Measurements from ENCODE around the gene CARD11. TPM values are rescaled to one million over a fixed set of nuclear protein-coding genes. Genes with fewer than 3 reads are reported as not detected.

Gene CARD11
- total RNA-seq, 2 donors from 2014 or later: 0.87 to 2.4 TPM

DNA sequence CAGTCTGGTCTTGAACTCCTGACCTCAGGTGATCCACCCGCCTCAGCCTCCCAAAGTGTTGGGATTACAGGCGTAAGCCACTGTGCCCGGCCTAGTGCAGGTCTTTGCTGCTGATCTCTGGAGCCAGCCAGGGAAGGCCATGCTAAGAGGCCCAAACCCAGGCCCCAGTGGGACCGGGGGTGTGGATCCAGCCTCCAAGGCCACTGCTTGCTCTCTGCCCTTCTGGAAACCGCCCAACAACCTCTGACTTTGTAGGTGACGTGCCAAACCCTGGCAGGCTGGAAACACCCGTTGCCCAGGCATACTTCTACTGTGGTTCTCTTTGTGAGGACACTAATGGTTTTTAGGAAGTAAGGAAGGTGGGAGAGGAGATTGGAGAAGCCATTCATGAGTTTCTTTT lies 116.1 kb downstream of the CARD11 start:
- Histone ChIP-seq H3K27ac (no peak overlapping the region), H3K27me3 (replicated peaks; ENCODE audit: insufficient read depth) (no peaks in the 10 kb centered on the region), H3K4me1 (replicated peaks) (no peaks in the 10 kb centered on the region), H3K9me3 (no peaks in the 10 kb centered on the region), H3K4me3 (no peak overlapping the region), H3K36me3 (no peaks in the 10 kb centered on the region)
- WGBS: 90% methylated on average over 7 of the region's 7 CpGs
- TF ChIP-seq POLR2AphosphoS5 (IDR thresholded peaks at IDR 0.05) (no peak), POLR2A (IDR thresholded peaks at IDR 0.05) (no peak)
- TF ChIP-seq, protein P1, sequence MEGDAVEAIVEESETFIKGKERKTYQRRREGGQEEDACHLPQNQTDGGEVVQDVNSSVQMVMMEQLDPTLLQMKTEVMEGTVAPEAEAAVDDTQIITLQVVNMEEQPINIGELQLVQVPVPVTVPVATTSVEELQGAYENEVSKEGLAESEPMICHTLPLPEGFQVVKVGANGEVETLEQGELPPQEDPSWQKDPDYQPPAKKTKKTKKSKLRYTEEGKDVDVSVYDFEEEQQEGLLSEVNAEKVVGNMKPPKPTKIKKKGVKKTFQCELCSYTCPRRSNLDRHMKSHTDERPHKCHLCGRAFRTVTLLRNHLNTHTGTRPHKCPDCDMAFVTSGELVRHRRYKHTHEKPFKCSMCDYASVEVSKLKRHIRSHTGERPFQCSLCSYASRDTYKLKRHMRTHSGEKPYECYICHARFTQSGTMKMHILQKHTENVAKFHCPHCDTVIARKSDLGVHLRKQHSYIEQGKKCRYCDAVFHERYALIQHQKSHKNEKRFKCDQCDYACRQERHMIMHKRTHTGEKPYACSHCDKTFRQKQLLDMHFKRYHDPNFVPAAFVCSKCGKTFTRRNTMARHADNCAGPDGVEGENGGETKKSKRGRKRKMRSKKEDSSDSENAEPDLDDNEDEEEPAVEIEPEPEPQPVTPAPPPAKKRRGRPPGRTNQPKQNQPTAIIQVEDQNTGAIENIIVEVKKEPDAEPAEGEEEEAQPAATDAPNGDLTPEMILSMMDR (IDR thresholded peaks at IDR 0.05): no peak
- intact Hi-C loops (cut with DNase I): no loop called here
- no peak for DNase-seq (ENCODE audit: low spot score)

DNA sequence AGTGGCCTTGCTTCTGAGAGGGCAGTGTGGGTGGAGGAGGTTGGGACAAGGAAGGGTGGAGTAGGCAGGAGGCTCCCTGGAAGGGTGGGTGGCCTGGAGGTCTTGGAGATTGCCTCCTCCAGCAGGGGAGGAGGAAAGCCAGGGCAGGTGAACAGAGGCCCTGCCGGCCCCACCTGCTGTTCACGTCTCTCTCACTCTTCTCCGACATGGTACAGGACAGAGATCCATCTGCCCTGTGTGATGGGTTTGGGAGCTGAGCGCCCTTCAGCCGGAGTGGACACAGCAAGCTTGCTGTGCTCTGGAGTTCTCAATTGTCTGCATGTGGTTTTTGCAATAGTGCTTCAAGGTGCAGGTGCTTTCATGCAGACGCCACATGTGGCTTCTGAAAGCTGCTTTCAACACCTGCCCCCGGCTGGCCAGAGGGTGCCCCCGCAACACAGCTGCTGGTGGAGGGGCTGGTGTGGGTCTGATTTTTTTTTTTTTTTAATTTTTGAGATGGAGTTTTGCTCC lies 116.7 kb downstream of the CARD11 start:
- no peak for DNase-seq (ENCODE audit: low spot score)
- Histone ChIP-seq H3K9me3 (no peaks in the 10 kb centered on the region), H3K36me3 (no peaks in the 10 kb centered on the region), H3K27ac (no peak overlapping the region), H3K4me3 (no peak overlapping the region), H3K4me1 (replicated peaks) (no peaks in the 10 kb centered on the region), H3K27me3 (replicated peaks; ENCODE audit: insufficient read depth) (no peaks in the 10 kb centered on the region)
- intact Hi-C loops (cut with DNase I): no loop called here
- no peak for TF ChIP-seq POLR2AphosphoS5 (IDR thresholded peaks at IDR 0.05)
- TF ChIP-seq, protein P1 (IDR thresholded peaks at IDR 0.05): no peak
- 90% methylated on average over 8 of the region's 8 CpGs for WGBS

DNA sequence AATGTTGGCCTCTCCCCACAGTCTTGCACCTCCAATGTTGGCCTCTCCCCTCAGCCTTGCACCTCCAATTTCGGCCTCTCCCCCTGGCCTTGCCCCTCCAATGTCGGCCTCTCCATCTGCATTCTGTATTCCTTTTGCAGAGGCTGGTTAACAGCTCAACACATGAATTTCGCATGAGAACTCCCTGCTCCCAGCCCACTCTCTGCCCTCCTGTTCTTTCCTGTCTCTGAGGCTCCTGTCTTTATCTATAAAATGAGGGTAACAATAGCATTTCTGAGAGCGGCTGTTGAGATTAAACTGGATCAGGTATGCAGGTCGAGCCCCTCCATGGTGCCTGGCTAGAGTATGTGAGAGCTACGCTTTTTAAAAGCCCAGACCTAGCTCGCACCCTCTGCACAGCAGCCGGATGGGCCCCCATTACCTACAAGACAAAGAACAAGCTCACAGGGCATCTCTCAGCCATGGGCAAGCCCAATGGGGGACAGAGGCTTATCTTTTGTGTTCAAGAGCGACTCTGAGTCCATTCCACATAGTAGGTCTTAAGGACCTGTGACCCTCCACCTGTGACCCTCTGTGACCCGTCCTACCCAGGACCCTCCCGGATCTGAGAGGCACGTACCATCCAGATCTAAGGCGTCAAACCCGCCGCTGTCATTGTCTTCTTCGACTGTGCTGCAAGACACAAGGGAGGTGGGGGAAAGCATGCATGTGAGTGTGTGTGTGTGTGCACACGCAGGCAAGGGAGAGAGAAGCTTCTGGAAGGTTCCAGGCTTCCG lies 117.4 kb downstream of the CARD11 start:
- H3K27me3 ChIP-seq (replicated peaks; ENCODE audit: insufficient read depth): no peaks in the 10 kb centered on the region
- H3K27ac ChIP-seq: no peak overlapping the region
- no peaks in the 10 kb centered on the region for H3K4me1 ChIP-seq (replicated peaks)
- intact Hi-C loops (cut with DNase I): no loop called here
- no peak for DNase-seq (ENCODE audit: low spot score)
- TF ChIP-seq POLR2AphosphoS5 (IDR thresholded peaks at IDR 0.05) (no peak), POLR2A (IDR thresholded peaks at IDR 0.05) (no peak)
- TF ChIP-seq, protein P1 (IDR thresholded peaks at IDR 0.05): no peak
- H3K36me3 ChIP-seq: no peaks in the 10 kb centered on the region
- H3K4me3 ChIP-seq: no peak overlapping the region
- WGBS: 88% methylated on average over 18 of the region's 18 CpGs
- H3K9me3 ChIP-seq: no peaks in the 10 kb centered on the region

DNA sequence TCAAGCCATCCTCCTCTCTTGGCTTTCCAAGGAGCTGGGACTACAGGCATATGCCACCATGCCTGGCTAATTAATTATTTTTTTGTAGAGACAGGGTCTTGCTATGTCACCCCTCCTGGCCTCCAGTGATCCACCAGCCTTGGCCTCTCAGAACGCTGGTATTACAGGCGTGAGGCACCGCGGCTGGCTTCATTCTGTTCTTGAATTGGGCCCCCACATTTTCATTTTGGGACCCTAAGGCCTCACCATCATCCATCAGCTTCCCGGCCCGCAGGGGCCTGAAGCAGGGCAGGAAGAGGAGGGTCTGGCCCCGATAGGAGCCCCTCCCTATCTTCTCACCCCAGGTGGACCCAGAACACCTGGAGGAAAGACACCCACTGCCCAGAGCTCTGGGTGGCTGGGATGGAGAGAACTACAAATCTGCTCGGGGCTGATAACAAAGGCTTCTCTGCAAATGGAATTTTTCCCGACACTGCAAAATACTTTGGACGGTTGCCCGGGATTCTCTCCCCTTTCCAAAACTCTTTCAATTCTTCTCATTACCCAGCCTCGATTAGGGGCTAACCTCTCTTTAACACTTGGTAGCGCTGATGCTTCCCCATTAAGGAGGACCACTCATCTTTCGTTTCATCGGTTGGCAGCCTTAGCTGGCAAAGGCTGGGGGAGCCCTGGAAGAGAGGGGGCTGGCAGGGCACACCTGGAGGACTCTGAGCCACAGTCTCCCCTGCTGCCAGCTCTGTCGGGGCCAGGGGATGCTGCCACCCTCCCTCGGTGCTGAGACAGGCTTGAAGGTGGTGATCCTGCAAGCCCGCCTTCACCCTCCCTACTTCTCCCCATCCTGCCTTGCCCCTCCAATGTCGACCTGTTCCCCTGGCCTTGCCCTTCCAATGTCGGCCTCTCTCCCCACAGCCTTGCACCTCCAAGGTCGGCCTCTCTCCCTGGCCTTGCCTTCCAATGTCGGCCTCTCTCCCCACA lies 118.5 kb downstream of the CARD11 start:
- no peaks in the 10 kb centered on the region for H3K4me1 ChIP-seq (replicated peaks)
- intact Hi-C loops (cut with DNase I): no loop called here
- no peak overlapping the region for H3K4me3 ChIP-seq
- no peak for DNase-seq (ENCODE audit: low spot score)
- WGBS: 60% methylated on average over 22 of the region's 22 CpGs
- H3K36me3 ChIP-seq: no peaks in the 10 kb centered on the region
- H3K27ac ChIP-seq: no peak overlapping the region
- no peak for TF ChIP-seq POLR2A (IDR thresholded peaks at IDR 0.05)
- TF ChIP-seq, protein P1 (IDR thresholded peaks at IDR 0.05): no peak
- TF ChIP-seq POLR2AphosphoS5 (IDR thresholded peaks at IDR 0.05): no peak
- no peaks in the 10 kb centered on the region for H3K9me3 ChIP-seq
- H3K27me3 ChIP-seq (replicated peaks; ENCODE audit: insufficient read depth): no peaks in the 10 kb centered on the region
